Measurements from ENCODE around the gene SUN5.

SUN5 gene

GRCh38 chr20:33024243-33024560 is 20.0 kb upstream of the SUN5 start:
- H3K4me3 ChIP-seq (ENCODE audit: severe bottlenecking): no peak overlapping the region
- no peak for ATAC-seq (ENCODE audit: low read depth)
- no peaks in the 10 kb centered on the region for H3K4me1 ChIP-seq (ENCODE audit: insufficient read depth, poor library complexity, severe bottlenecking)
- no peaks in the 10 kb centered on the region for H3K9me3 ChIP-seq (ENCODE audit: severe bottlenecking)
- H3K36me3 ChIP-seq (ENCODE audit: low read depth): no peaks in the 10 kb centered on the region
- peaks cover 4% of the 10 kb centered on the region for H3K27me3 ChIP-seq (ENCODE audit: insufficient read depth, poor library complexity, severe bottlenecking)
- no peak for DNase-seq (ENCODE audit: low spot score)
- TF ChIP-seq CTCF (IDR thresholded peaks at IDR 0.05; ENCODE audit: poor library complexity, severe bottlenecking): no peak
- no peak overlapping the region for H3K27ac ChIP-seq (ENCODE audit: poor library complexity, severe bottlenecking)

- Histone ChIP-seq H3K4me3 (ENCODE audit: severe bottlenecking) (no peak overlapping the region), H3K9me3 (ENCODE audit: severe bottlenecking) (no peaks in the 10 kb centered on the region), H3K36me3 (ENCODE audit: low read depth) (no peaks in the 10 kb centered on the region), H3K27me3 (ENCODE audit: insufficient read depth, poor library complexity, severe bottlenecking) (no peaks in the 10 kb centered on the region), H3K27ac (ENCODE audit: poor library complexity, severe bottlenecking) (no peak overlapping the region), H3K4me1 (ENCODE audit: insufficient read depth, poor library complexity, severe bottlenecking) (no peaks in the 10 kb centered on the region)
- no peak for TF ChIP-seq CTCF (IDR thresholded peaks at IDR 0.05; ENCODE audit: poor library complexity, severe bottlenecking)
- DNase-seq (ENCODE audit: low spot score) (no peak), ATAC-seq (ENCODE audit: low read depth) (no peak)
Observed at GRCh38 chr20:33023439-33024242, 19.4 kb upstream of the SUN5 start.

GRCh38 chr20:33022694-33023438 is 18.6 kb upstream of the SUN5 start:
- H3K36me3 ChIP-seq (ENCODE audit: low read depth): no peaks in the 10 kb centered on the region
- DNase-seq (ENCODE audit: low spot score) (no peak), ATAC-seq (ENCODE audit: low read depth) (no peak)
- no peaks in the 10 kb centered on the region for H3K27me3 ChIP-seq (ENCODE audit: insufficient read depth, poor library complexity, severe bottlenecking)
- H3K4me3 ChIP-seq (ENCODE audit: severe bottlenecking): no peak overlapping the region
- no peak overlapping the region for H3K27ac ChIP-seq (ENCODE audit: poor library complexity, severe bottlenecking)
- TF ChIP-seq CTCF (IDR thresholded peaks at IDR 0.05; ENCODE audit: poor library complexity, severe bottlenecking): no peak
- no peaks in the 10 kb centered on the region for H3K9me3 ChIP-seq (ENCODE audit: severe bottlenecking)
- no peaks in the 10 kb centered on the region for H3K4me1 ChIP-seq (ENCODE audit: insufficient read depth, poor library complexity, severe bottlenecking)

GRCh38 chr20:33022289-33022688 is 18.1 kb upstream of the SUN5 start:
- Histone ChIP-seq H3K4me3 (ENCODE audit: severe bottlenecking) (no peak overlapping the region), H3K36me3 (ENCODE audit: low read depth) (no peaks in the 10 kb centered on the region), H3K27ac (ENCODE audit: poor library complexity, severe bottlenecking) (no peak overlapping the region), H3K4me1 (ENCODE audit: insufficient read depth, poor library complexity, severe bottlenecking) (no peaks in the 10 kb centered on the region), H3K27me3 (ENCODE audit: insufficient read depth, poor library complexity, severe bottlenecking) (peaks cover 5% of the 10 kb centered on the region), H3K9me3 (ENCODE audit: severe bottlenecking) (no peaks in the 10 kb centered on the region)
- no peak for ATAC-seq (ENCODE audit: low read depth)
- no peak for DNase-seq (ENCODE audit: low spot score)
- no peak for TF ChIP-seq CTCF (IDR thresholded peaks at IDR 0.05; ENCODE audit: poor library complexity, severe bottlenecking)

GRCh38 chr20:33021879-33022278 is 17.6 kb upstream of the SUN5 start:
- Histone ChIP-seq H3K9me3 (ENCODE audit: severe bottlenecking) (no peaks in the 10 kb centered on the region), H3K27ac (ENCODE audit: poor library complexity, severe bottlenecking) (no peak overlapping the region), H3K4me3 (ENCODE audit: severe bottlenecking) (no peak overlapping the region), H3K4me1 (ENCODE audit: insufficient read depth, poor library complexity, severe bottlenecking) (no peaks in the 10 kb centered on the region), H3K36me3 (ENCODE audit: low read depth) (no peaks in the 10 kb centered on the region), H3K27me3 (ENCODE audit: insufficient read depth, poor library complexity, severe bottlenecking) (peaks cover 9% of the 10 kb centered on the region)
- TF ChIP-seq CTCF (IDR thresholded peaks at IDR 0.05; ENCODE audit: poor library complexity, severe bottlenecking): no peak
- DNase-seq (ENCODE audit: low spot score) (no peak), ATAC-seq (ENCODE audit: low read depth) (no peak)

Measured in RWPE2 (cell line).